ENCODE data around the gene ZBTB11.
A peak's percentile ranks its signal among the peaks of the same experiment; 100 is the strongest.
"Not testable (repeated sequence)": the region's sequence is repeated elsewhere in the genome, so short reads cannot be mapped to it uniquely, and the experiment has no call there.

Gene ZBTB11

GRCh38 chr3:101676765-101677435 lies at the start of gene ZBTB11:
TSS of gene ZBTB11 (minus strand) at chr3:101677132. CDS start at chr3:101676914, 218 bp downstream.
- no peak for DNase-seq

- DNase-seq, result no peak
Measured at GRCh38 chr3:101725890-101726275, 49.0 kb upstream of the ZBTB11 start.

- peak; percentile 15 for DNase-seq
Measured at GRCh38 chr3:101725194-101725889, 48.4 kb upstream of the ZBTB11 start.

- peak; percentile 96 for DNase-seq
Measured at GRCh38 chr3:101724329-101725193, 47.6 kb upstream of the ZBTB11 start, which contains the start of gene CEP97. TSS of gene CEP97 (plus strand) at chr3:101724614. CDS start at chr3:101724677, 63 bp downstream.

GRCh38 chr3:101722394-101723173 lies 45.7 kb upstream of the ZBTB11 start:
- no peak for DNase-seq

- DNase-seq, result peak; percentile 35
Measured at GRCh38 chr3:101720851-101721840, 44.2 kb upstream of the ZBTB11 start.

GRCh38 chr3:101719604-101720185 lies 42.8 kb upstream of the ZBTB11 start:
- DNase-seq, result no peak

GRCh38 chr3:101718455-101718854 lies 41.5 kb upstream of the ZBTB11 start:
- no peak for DNase-seq

GRCh38 chr3:101709126-101709525 lies 32.2 kb upstream of the ZBTB11 start:
- DNase-seq, result no peak

- not testable (repeated sequence) for DNase-seq
Measured at GRCh38 chr3:101704639-101705038, 27.7 kb upstream of the ZBTB11 start.

- DNase-seq, result no peak
Measured at GRCh38 chr3:101703169-101703568, 26.2 kb upstream of the ZBTB11 start.

- no peak for DNase-seq
Measured at GRCh38 chr3:101702726-101703125, 25.8 kb upstream of the ZBTB11 start.

GRCh38 chr3:101701696-101702634 lies 25.0 kb upstream of the ZBTB11 start:
- DNase-seq, result no peak

GRCh38 chr3:101695779-101696372 lies 18.9 kb upstream of the ZBTB11 start:
- no peak for DNase-seq

- not testable (repeated sequence) for DNase-seq
Measured at GRCh38 chr3:101694836-101695235, 17.9 kb upstream of the ZBTB11 start.

GRCh38 chr3:101693540-101693939 lies 16.6 kb upstream of the ZBTB11 start:
- not testable (repeated sequence) for DNase-seq

GRCh38 chr3:101691685-101692671 lies 15.0 kb upstream of the ZBTB11 start:
- DNase-seq, result not testable (repeated sequence)

GRCh38 chr3:101690972-101691371 lies 14.0 kb upstream of the ZBTB11 start:
- DNase-seq, result no peak
